Liver (tissue), 9 donors: Measurements from ENCODE around the gene RBKS. TPM values are rescaled to one million over a fixed set of nuclear protein-coding genes. Genes with fewer than 3 reads are reported as not detected.
"Not testable (repeated sequence)": the region's sequence is repeated elsewhere in the genome, so short reads cannot be mapped to it uniquely, and the experiment has no call there.

Experiments used
- DNase-seq: peaks from one replicate; pipeline ENCODE4 v3.0.0-alpha.2; 2017; ENCODE audit warnings: low spot score
- H3K27ac ChIP-seq, 2 donors: one replicate each; pipeline ENCODE4 v1.7.0; 2013; ENCODE audit warnings: inconsistent platforms in 2 of 2, low read length in 2 of 2, control low read depth in 1 of 2, low read depth in 1 of 2, mild to moderate bottlenecking in 1 of 2
- H3K27me3 ChIP-seq, 4 donors: one replicate each; pipeline versions ENCODE4 v1.6.1 to v1.7.0; 2013; ENCODE audit warnings: low read length in 3 of 4, inconsistent platforms in 1 of 4, mild to moderate bottlenecking in 1 of 4, moderate library complexity in 1 of 4; ENCODE audit not compliant: control insufficient read depth in 4 of 4, insufficient read depth in 4 of 4
- H3K36me3 ChIP-seq, 4 donors: one replicate each; pipeline versions ENCODE4 v1.6.1 to v1.7.0; 2013; ENCODE audit warnings: low read length in 3 of 4, mild to moderate bottlenecking in 3 of 4, low read depth in 1 of 4, moderate library complexity in 1 of 4; ENCODE audit not compliant: control insufficient read depth in 4 of 4, insufficient read depth in 3 of 4
- H3K4me1 ChIP-seq, 4 donors: one replicate each; pipeline versions ENCODE4 v1.6.1 to v1.7.0; 2013; ENCODE audit warnings: low read length in 3 of 4, mild to moderate bottlenecking in 3 of 4, moderate library complexity in 1 of 4; ENCODE audit not compliant: control insufficient read depth in 4 of 4, insufficient read depth in 4 of 4
- H3K4me3 ChIP-seq, 3 donors: one replicate each; pipeline versions ENCODE4 v1.6.1 to v1.7.0; 2013; ENCODE audit warnings: low read length in 3 of 3, control low read depth in 1 of 3, low read depth in 1 of 3, mild to moderate bottlenecking in 1 of 3
- H3K9ac ChIP-seq, 2 donors: one replicate each; pipeline ENCODE4 v1.7.0; 2013; ENCODE audit warnings: low read length in 2 of 2, mild to moderate bottlenecking in 2 of 2, moderate library complexity in 2 of 2, control low read depth in 1 of 2, low read depth in 1 of 2
- H3K9me3 ChIP-seq, 4 donors: one replicate each; pipeline versions ENCODE4 v1.6.1 to v1.7.0; 2013; ENCODE audit warnings: low read length in 3 of 4; ENCODE audit not compliant: control insufficient read depth in 4 of 4
- ATF3 ChIP-seq: IDR thresholded peaks from 2 replicates; pipeline ENCODE4 v1.6.1; 2016; ENCODE audit warnings: antibody characterized with exemption
- CTCF ChIP-seq: fragments of 150-350 bp; IDR thresholded peaks from 2 replicates; pipeline ENCODE4 v1.5.1; 2017; ENCODE audit warnings: improper control_type of control experiment, low read depth, low read length; ENCODE audit not compliant: missing input control
- EGR1 ChIP-seq, 2 donors: IDR thresholded peaks; 2 replicates each; pipeline ENCODE4 v1.6.1; 2016 to 2018; ENCODE audit warnings: antibody characterized with exemption in 2 of 2, low read depth in 2 of 2
- FOXA1 ChIP-seq: IDR thresholded peaks from 2 replicates; pipeline ENCODE4 v1.6.1; 2016; ENCODE audit warnings: antibody characterized with exemption
- GABPA ChIP-seq, 2 donors: IDR thresholded peaks in 1 of 2; conservative IDR thresholded peaks in 1 of 2; 2 replicates each; pipeline ENCODE4 v1.6.1; 2016; ENCODE audit warnings: antibody characterized with exemption in 2 of 2, mild to moderate bottlenecking in 1 of 2, moderate library complexity in 1 of 2
- HNF4A ChIP-seq, 2 donors: conservative IDR thresholded peaks; 2 replicates each; pipeline ENCODE4 v1.6.1; 2016; ENCODE audit warnings: antibody characterized with exemption in 2 of 2, mild to moderate bottlenecking in 2 of 2
- JUND ChIP-seq, 2 donors: IDR thresholded peaks; 2 replicates each; pipeline ENCODE4 v1.6.1; 2016; ENCODE audit warnings: antibody characterized with exemption in 2 of 2
- NR2F2 ChIP-seq: IDR thresholded peaks from 2 replicates; pipeline ENCODE4 v1.6.1; 2016; ENCODE audit warnings: antibody characterized with exemption
- RAD21 ChIP-seq, 2 donors: IDR thresholded peaks; 2 replicates each; pipeline ENCODE4 v1.6.1; 2016; ENCODE audit warnings: antibody characterized with exemption in 2 of 2, mild to moderate bottlenecking in 2 of 2
- REST ChIP-seq: IDR thresholded peaks from 2 replicates; pipeline ENCODE4 v1.6.1; 2016; ENCODE audit warnings: antibody characterized with exemption, mild to moderate bottlenecking
- SP1 ChIP-seq: IDR thresholded peaks from 2 replicates; pipeline ENCODE4 v1.6.1; 2018; ENCODE audit warnings: antibody characterized with exemption, mild to moderate bottlenecking
- TAF1 ChIP-seq: conservative IDR thresholded peaks from 2 replicates; pipeline ENCODE4 v1.6.1; 2016; ENCODE audit warnings: antibody characterized with exemption, mild to moderate bottlenecking
- WGBS: extraction: QIAGEN DNeasy Blood & Tissue Kit; methylation state at CpG from one replicate; pipeline ENCODE4 v1.1.7; 2013; 5-methylcytosine and 5-hydroxymethylcytosine counted together
- polyA plus RNA-seq, 2 donors: library from polyadenylated mRNA; stranded (reverse) in 1 of 2; unstranded in 1 of 2; fragments of 200-250 nt in 1 of 2; fragments of >200 nt in 1 of 2; fragmentation: Nextera tagmentation in 1 of 2; extraction: Ambion mirVana in 1 of 2; gene quantifications; one replicate each; pipeline versions ENCODE4 v1.2.1 to v1.2.3, GENCODE V29; 2013 to 2015
- total RNA-seq, 2 donors: library from RNA; depleted of rRNA; stranded (reverse); fragments of >200 nt; gene quantifications; one replicate each; pipeline ENCODE4 v1.2.3, GENCODE V29; 2014
- TF ChIP-seq, protein P1 (sequence below): IDR thresholded peaks from 2 replicates; pipeline ENCODE4 v1.6.1; 2016; ENCODE audit warnings: antibody characterized with exemption
- TF ChIP-seq, protein P2 (sequence below): IDR thresholded peaks from 2 replicates; pipeline ENCODE4 v1.6.1; 2016; ENCODE audit warnings: antibody characterized with exemption
- donor health status: healthy.
- donor health status: healthy.
- donor health status: healthy.
- donor health status: healthy.
- donor health status: healthy.

Gene RBKS
- total and polyA plus RNA-seq, 4 donors = 6.3 to 18.8 (median 15.2) TPM

DNA sequence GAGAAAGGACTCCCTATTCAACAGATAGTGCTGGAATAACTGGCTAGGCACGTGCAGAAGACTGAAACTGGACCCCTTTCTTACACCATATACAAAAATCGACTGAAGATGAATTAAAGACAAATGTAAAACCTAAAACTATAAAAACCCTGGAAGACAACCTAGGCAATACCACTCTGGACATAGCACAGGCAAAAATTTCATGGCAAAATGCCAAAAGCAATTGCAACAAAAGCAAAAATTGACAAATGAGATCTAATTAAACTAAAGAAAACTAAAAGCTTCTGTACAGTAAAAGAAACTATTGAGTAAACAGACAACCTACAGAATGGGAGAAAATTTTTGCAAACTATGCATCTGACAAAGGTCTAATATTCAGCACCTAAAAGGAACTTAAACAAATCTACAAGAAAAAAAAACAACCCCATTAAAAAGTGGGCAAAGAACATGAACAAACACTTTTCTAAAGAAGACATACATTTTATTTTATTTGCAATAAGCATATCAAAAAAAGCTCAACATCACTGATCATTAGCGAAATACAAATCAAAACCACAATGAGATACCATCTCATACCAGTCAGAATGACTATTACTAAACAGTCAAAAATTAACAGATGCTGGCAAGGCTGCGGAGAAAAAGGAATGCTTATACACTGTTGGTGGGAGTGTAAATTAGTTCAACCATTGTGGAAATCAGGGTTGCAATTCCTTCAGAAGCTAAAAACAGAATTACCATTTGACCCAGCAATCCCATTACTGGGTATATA lies 8.2 kb downstream of the RBKS start:
- 91% methylated on average over 4 of the region's 4 CpGs for WGBS
- H3K27me3 ChIP-seq, H3K4me1 ChIP-seq: not testable (repeated sequence)

DNA sequence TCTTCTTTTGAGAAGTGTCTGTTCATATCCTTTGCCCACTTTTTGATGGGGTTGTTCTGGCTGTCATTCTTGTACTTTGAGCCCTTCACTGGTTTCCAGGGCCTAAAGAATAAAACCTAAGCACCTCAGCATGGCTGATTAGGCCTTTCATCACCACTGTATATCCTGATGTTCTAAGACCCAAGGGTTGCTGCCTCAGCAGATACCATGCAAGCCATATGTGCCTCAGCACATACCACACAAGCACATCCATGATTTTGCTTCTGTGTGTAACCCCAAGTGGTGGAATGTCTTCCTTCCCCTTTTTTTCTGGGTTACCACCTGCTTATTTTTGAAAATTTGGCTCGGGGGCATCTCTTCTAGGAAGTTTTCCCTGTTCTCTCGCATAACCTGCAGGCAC lies 11.4 kb downstream of the RBKS start:
- WGBS = 84% methylated on average over 2 of the region's 2 CpGs
- no peak for DNase-seq
- no peak overlapping the region for H3K4me3 ChIP-seq
- no peak overlapping the region for H3K9ac ChIP-seq
- peaks cover 0 to 7% (median 0%) of the 10 kb centered on the region in 4 donors for H3K9me3 ChIP-seq
- no peaks in the 10 kb centered on the region for H3K27me3 ChIP-seq
- no peaks in the 10 kb centered on the region for H3K36me3 ChIP-seq
- no peaks in the 10 kb centered on the region for H3K4me1 ChIP-seq
- TF ChIP-seq RAD21 (IDR thresholded peaks at IDR 0.05) = no peak
- TF ChIP-seq, protein P1, sequence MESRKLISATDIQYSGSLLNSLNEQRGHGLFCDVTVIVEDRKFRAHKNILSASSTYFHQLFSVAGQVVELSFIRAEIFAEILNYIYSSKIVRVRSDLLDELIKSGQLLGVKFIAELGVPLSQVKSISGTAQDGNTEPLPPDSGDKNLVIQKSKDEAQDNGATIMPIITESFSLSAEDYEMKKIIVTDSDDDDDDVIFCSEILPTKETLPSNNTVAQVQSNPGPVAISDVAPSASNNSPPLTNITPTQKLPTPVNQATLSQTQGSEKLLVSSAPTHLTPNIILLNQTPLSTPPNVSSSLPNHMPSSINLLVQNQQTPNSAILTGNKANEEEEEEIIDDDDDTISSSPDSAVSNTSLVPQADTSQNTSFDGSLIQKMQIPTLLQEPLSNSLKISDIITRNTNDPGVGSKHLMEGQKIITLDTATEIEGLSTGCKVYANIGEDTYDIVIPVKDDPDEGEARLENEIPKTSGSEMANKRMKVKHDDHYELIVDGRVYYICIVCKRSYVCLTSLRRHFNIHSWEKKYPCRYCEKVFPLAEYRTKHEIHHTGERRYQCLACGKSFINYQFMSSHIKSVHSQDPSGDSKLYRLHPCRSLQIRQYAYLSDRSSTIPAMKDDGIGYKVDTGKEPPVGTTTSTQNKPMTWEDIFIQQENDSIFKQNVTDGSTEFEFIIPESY = no peak
- TF ChIP-seq NR2F2 = no peak
- TF ChIP-seq EGR1 (IDR thresholded peaks at IDR 0.05; ENCODE audit: low read depth in 2 of 2) = no peak
- no peak for TF ChIP-seq CTCF
- no peak for TF ChIP-seq ATF3
- no peak for TF ChIP-seq SP1
- TF ChIP-seq REST = no peak
- TF ChIP-seq, protein P2, sequence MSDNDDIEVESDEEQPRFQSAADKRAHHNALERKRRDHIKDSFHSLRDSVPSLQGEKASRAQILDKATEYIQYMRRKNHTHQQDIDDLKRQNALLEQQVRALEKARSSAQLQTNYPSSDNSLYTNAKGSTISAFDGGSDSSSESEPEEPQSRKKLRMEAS = no peak
- no peak for TF ChIP-seq JUND (IDR thresholded peaks at IDR 0.05)
- no peak for TF ChIP-seq TAF1
- TF ChIP-seq GABPA (IDR thresholded peaks at IDR 0.05 in 1 of 2, conservative IDR thresholded peaks at IDR 0.05 in 1 of 2) = no peak
- no peak for TF ChIP-seq FOXA1
- TF ChIP-seq HNF4A (conservative IDR thresholded peaks at IDR 0.05) = no peak
- no peak overlapping the region for H3K27ac ChIP-seq

More for the DNA sequence above, 8.2 kb downstream of the RBKS start:
- not testable (repeated sequence) for H3K36me3 ChIP-seq, H3K4me3 ChIP-seq, DNase-seq, H3K9ac ChIP-seq, H3K9me3 ChIP-seq, H3K27ac ChIP-seq
